Testis (tissue), 5 donors: ENCODE results near the gene MRPS16. TPM values are rescaled to one million over a fixed set of nuclear protein-coding genes. Genes with fewer than 3 reads are reported as not detected.
A peak's percentile ranks its signal among the peaks of the same experiment; 100 is the strongest.

Source experiments
- DNase-seq: peaks from one replicate; pipeline ENCODE4 v3.0.0-alpha.2; 2019
- H3K27ac ChIP-seq, 2 donors: fragments of 200-600 bp; sonication (generic); one replicate each; pipeline ENCODE4 v1.5.1; 2019
- H3K27me3 ChIP-seq: fragments of 200-600 bp; sonication (generic); one replicate; pipeline ENCODE4 v1.5.1; 2019
- H3K36me3 ChIP-seq: fragments of 200-600 bp; sonication (generic); one replicate; pipeline ENCODE4 v1.5.1; 2017; ENCODE audit warnings: low read depth; ENCODE audit errors: missing control alignments
- H3K4me1 ChIP-seq: fragments of 200-600 bp; sonication (generic); one replicate; pipeline ENCODE4 v1.5.1; 2019
- H3K4me3 ChIP-seq, 2 donors: fragments of 200-600 bp; sonication (generic); one replicate each; pipeline ENCODE4 v1.5.1; 2017 to 2019
- H3K9me3 ChIP-seq: fragments of 200-600 bp; sonication (generic); one replicate; pipeline ENCODE4 v1.5.1; 2017
- CTCF ChIP-seq, 3 experiments: fragments of 450-650 bp in 2 of 3; fragments of 200-600 bp in 1 of 3; sonication (generic) in 1 of 3; IDR thresholded peaks; one replicate each; pipeline ENCODE4 v1.5.1; 2016 to 2019; ENCODE audit warnings: antibody characterized with exemption in 3 of 3, mild to moderate bottlenecking in 2 of 3, moderate library complexity in 1 of 3
- POLR2A ChIP-seq: fragments of 450-650 bp; IDR thresholded peaks from one replicate; pipeline ENCODE4 v1.6.1; 2017; ENCODE audit warnings: antibody characterized with exemption, mild to moderate bottlenecking, moderate library complexity
- whole genome bisulfite sequencing, 2 donors: methylation state at CpG; one replicate each; pipeline ENCODE4 v1.1.5; 2018; 5-methylcytosine and 5-hydroxymethylcytosine counted together
- intact Hi-C: fragments of 100-400 bp; cut with DNase I; formaldehyde crosslinking; loops from one replicate; pipeline ENCODE4 v1.15.1; 2023; ENCODE audit warnings: low total_unique reads
- long read RNA-seq, 2 donors: transcript quantifications; one replicate each; lab custom pipeline, GENCODE V29; 2026
- polyA plus RNA-seq: library from polyadenylated mRNA; stranded (reverse); fragments of 350-450 nt; fragmentation: Illumina TruSeq; extraction: RNeasy Lipid Tissue Mini Kit (QIAGEN cat#74804); gene quantifications from one replicate; pipeline ENCODE4 v1.2.3, GENCODE V29; 2014; ENCODE audit warnings: low read depth, low replicate concordance; ENCODE audit not compliant: insufficient read depth
- total RNA-seq, 2 donors: library from RNA; depleted of rRNA; stranded (reverse); fragments of >200 nt; gene quantifications; one replicate each; pipeline ENCODE4 v1.2.3, GENCODE V29; 2016

MRPS16 gene
- total RNA-seq (10 to 100 TPM; 45.7 to 59.6 TPM), polyA plus RNA-seq (83.5 TPM)
- long read RNA-seq, donor 1, transcript MRPS16-202 (3 exons, 2,634 nt): major isoform, 41 of 52 reads
- long read RNA-seq, donor 1, partial matches to known transcripts: 7 of 52 reads
- long read RNA-seq, donor 1, other reads (novel, unspliced or antisense): 0 of 52 reads
- long read RNA-seq, donor 2, transcript MRPS16-202 (3 exons, 2,634 nt): major isoform, 47 of 81 reads
- long read RNA-seq, donor 2, partial matches to known transcripts: 30 of 81 reads
- long read RNA-seq, donor 2, other reads (novel, unspliced or antisense): 0 of 81 reads

- peaks cover 22% of the 10 kb centered on the region for H3K4me1 ChIP-seq
- H3K27ac ChIP-seq: peak within 1 kb of the TSS; percentile 88 to 93
- H3K9me3 ChIP-seq: no peaks in the 10 kb centered on the region
- no peaks in the 10 kb centered on the region for H3K36me3 ChIP-seq
- H3K27me3 ChIP-seq: no peaks in the 10 kb centered on the region
- intact Hi-C loops: no loop called here
- peak; percentile 59 for TF ChIP-seq POLR2A
- TF ChIP-seq CTCF (IDR thresholded peaks at IDR 0.05): peak in 1 of 3 experiments; percentile 28
- peak within 1 kb of the TSS; percentile 73 to 98 for H3K4me3 ChIP-seq
- WGBS, 2 donors: 0% methylated on average over 30 to 51 of the region's 51 CpGs
- peak; percentile 98 for DNase-seq
Measured at GRCh38 chr10:73252445-73253224, at the start of gene MRPS16. Gene MRPS16 (minus strand): TSS chr10:73252644. CDS start chr10:73252482, 162 bp downstream.

- no peaks in the 10 kb centered on the region for H3K4me1 ChIP-seq
- no peak for DNase-seq
- H3K27me3 ChIP-seq: no peaks in the 10 kb centered on the region
- TF ChIP-seq POLR2A (no peak), CTCF (IDR thresholded peaks at IDR 0.05) (no peak)
- H3K27ac ChIP-seq: no peak overlapping the region
- H3K36me3 ChIP-seq: no peaks in the 10 kb centered on the region
- no peaks in the 10 kb centered on the region for H3K9me3 ChIP-seq
- intact Hi-C loops: no loop called here
- 90 to 95% methylated on average over 3 of the region's 3 CpGs for WGBS, 2 donors
- no peak overlapping the region for H3K4me3 ChIP-seq
Measured at GRCh38 chr10:73296946-73297345, 44.5 kb upstream of the MRPS16 start.

- WGBS, 2 donors: 82 to 92% methylated on average over 3 of the region's 3 CpGs
- Histone ChIP-seq H3K4me3 (no peak overlapping the region), H3K36me3 (no peaks in the 10 kb centered on the region), H3K9me3 (no peaks in the 10 kb centered on the region), H3K27me3 (no peaks in the 10 kb centered on the region), H3K27ac (no peak overlapping the region), H3K4me1 (no peaks in the 10 kb centered on the region)
- no peak for DNase-seq
- intact Hi-C loops: no loop called here
- TF ChIP-seq CTCF (IDR thresholded peaks at IDR 0.05) (no peak), POLR2A (no peak)
Measured at GRCh38 chr10:73293461-73293860, 41.0 kb upstream of the MRPS16 start.

GRCh38 chr10:73289958-73290357 lies 37.5 kb upstream of the MRPS16 start:
- H3K36me3 ChIP-seq: no peaks in the 10 kb centered on the region
- no peak overlapping the region for H3K27ac ChIP-seq
- no peak for DNase-seq
- no peak overlapping the region for H3K4me3 ChIP-seq
- WGBS, 2 donors: 95 to 100% methylated on average over 1 of the region's 1 CpG
- intact Hi-C loops: no loop called here
- no peaks in the 10 kb centered on the region for H3K27me3 ChIP-seq
- TF ChIP-seq POLR2A: no peak
- TF ChIP-seq CTCF (IDR thresholded peaks at IDR 0.05): no peak
- no peaks in the 10 kb centered on the region for H3K9me3 ChIP-seq
- H3K4me1 ChIP-seq: no peaks in the 10 kb centered on the region
